Neural cell (in vitro differentiated cells): ENCODE data around the gene KDM4B. TPM values are rescaled to one million over a fixed set of nuclear protein-coding genes. Genes with fewer than 3 reads are reported as not detected.

Experiments used
- H2AFZ ChIP-seq: fragments of 200-600, 300-800 bp; sonication (generic), shearing (Covaris generic); 2 replicates; pipeline ENCODE4 v1.6.0; 2014; ENCODE audit warnings: low read depth, mild to moderate bottlenecking, antibody characterized with exemption, low read length, moderate library complexity
- H3F3A ChIP-seq: fragments of 200-600 bp; shearing (Covaris generic); 2 replicates; pipeline ENCODE4 v1.6.1; 2016; ENCODE audit warnings: mild to moderate bottlenecking, moderate library complexity, mixed read lengths, antibody characterized with exemption, low read length; ENCODE audit not compliant: insufficient read depth, poor library complexity, severe bottlenecking
- H3K27ac ChIP-seq: fragments of 200-600, 300-800 bp; sonication (generic), shearing (Covaris generic); 2 replicates; pipeline ENCODE4 v1.5.1; 2014; ENCODE audit warnings: mild to moderate bottlenecking, low read length, moderate library complexity
- H3K27me3 ChIP-seq: fragments of 300-800, 200-600 bp; sonication (generic), shearing (Covaris generic); 2 replicates; pipeline ENCODE4 v1.6.0; 2014; ENCODE audit warnings: mild to moderate bottlenecking, low read depth, low read length, moderate library complexity; ENCODE audit not compliant: insufficient read depth
- H3K36me3 ChIP-seq: fragments of 300-800, 200-600 bp; sonication (generic), shearing (Covaris generic); 2 replicates; pipeline ENCODE4 v1.5.1; 2014; ENCODE audit warnings: mild to moderate bottlenecking, antibody characterized with exemption, low read length, moderate library complexity; ENCODE audit not compliant: insufficient read depth
- H3K4me2 ChIP-seq: fragments of 300-800, 200-600 bp; sonication (generic), shearing (Covaris generic); 2 replicates; pipeline ENCODE4 v1.6.0; 2014; ENCODE audit warnings: mild to moderate bottlenecking, low read length
- H3K4me3 ChIP-seq: fragments of 300-800, 200-600 bp; sonication (generic), shearing (Covaris generic); 2 replicates; pipeline ENCODE4 v1.5.1; 2014; ENCODE audit warnings: mild to moderate bottlenecking, low read length, moderate library complexity
- H3K79me2 ChIP-seq: fragments of 200-600 bp; shearing (Covaris generic); replicated peaks from 2 replicates; pipeline ENCODE4 v1.6.0; 2014; ENCODE audit warnings: mild to moderate bottlenecking, low read length, moderate library complexity; ENCODE audit not compliant: insufficient read depth
- H3K9ac ChIP-seq: fragments of 300-800, 200-600 bp; sonication (generic), shearing (Covaris generic); 2 replicates; pipeline ENCODE4 v1.6.1; 2016; ENCODE audit warnings: mild to moderate bottlenecking, low read length, mixed read lengths
- H3K9me2 ChIP-seq: fragments of 200-600 bp; shearing (Covaris generic); 2 replicates; pipeline ENCODE4 v1.6.1; 2016; ENCODE audit warnings: mild to moderate bottlenecking, low read length, mixed read lengths; ENCODE audit not compliant: insufficient read depth
- H3K9me3 ChIP-seq: fragments of 200-600, 300-800 bp; sonication (generic), shearing (Covaris generic); 2 replicates; pipeline ENCODE4 v1.6.1; 2016; ENCODE audit warnings: mild to moderate bottlenecking, mixed run types, low read length, moderate library complexity, mixed read lengths
- H4K20me1 ChIP-seq: fragments of 200-600 bp; shearing (Covaris generic); 2 replicates; pipeline ENCODE4 v1.6.1; 2016; ENCODE audit warnings: mild to moderate bottlenecking, mixed run types; ENCODE audit not compliant: insufficient read depth
- EP300 ChIP-seq: fragments of 450-650 bp; conservative IDR thresholded peaks from 2 replicates; pipeline ENCODE4 v1.6.1; 2014; ENCODE audit warnings: antibody characterized with exemption, mild to moderate bottlenecking, moderate library complexity; ENCODE audit not compliant: poor library complexity, severe bottlenecking
- EZH2 ChIP-seq: fragments of 200-600, 300-800 bp; shearing (Covaris generic), sonication (generic); IDR thresholded peaks from 2 replicates; pipeline ENCODE4 v1.6.1; 2014; ENCODE audit warnings: antibody characterized with exemption, low read length, borderline replicate concordance, mild to moderate bottlenecking; ENCODE audit not compliant: insufficient read depth, poor library complexity, severe bottlenecking
- MXI1 ChIP-seq: fragments of 450-650 bp; conservative IDR thresholded peaks from 2 replicates; pipeline ENCODE4 v1.6.1; 2014; ENCODE audit warnings: antibody characterized with exemption, mild to moderate bottlenecking; ENCODE audit not compliant: poor library complexity, severe bottlenecking
- POLR2AphosphoS5 ChIP-seq: IDR thresholded peaks from 2 replicates; pipeline ENCODE4 v1.6.1; 2012
- RAD21 ChIP-seq: fragments of 450-650 bp; conservative IDR thresholded peaks from 2 replicates; pipeline ENCODE4 v1.6.1; 2014; ENCODE audit warnings: antibody characterized with exemption, mild to moderate bottlenecking, moderate library complexity
- SMC3 ChIP-seq: fragments of 450-650 bp; conservative IDR thresholded peaks from 2 replicates; pipeline ENCODE4 v1.6.1; 2014; ENCODE audit warnings: antibody characterized with exemption, mild to moderate bottlenecking, moderate library complexity; ENCODE audit not compliant: poor library complexity
- TAF1 ChIP-seq: IDR thresholded peaks from 2 replicates; pipeline ENCODE4 v1.6.1; 2012; ENCODE audit warnings: low read depth
- polyA plus RNA-seq: library from polyadenylated mRNA; depleted of rRNA; stranded (reverse); fragments of >200 nt; gene quantifications from 2 replicates; pipeline ENCODE4 v1.2.3, GENCODE V29; 2014
- TF ChIP-seq, protein P1 (sequence below): fragments of 450-650 bp; IDR thresholded peaks from 2 replicates; pipeline ENCODE4 v1.5.1; 2014; ENCODE audit warnings: antibody characterized with exemption, mild to moderate bottlenecking, moderate library complexity; ENCODE audit not compliant: poor library complexity, severe bottlenecking
- TF ChIP-seq, protein P2 (sequence below): IDR thresholded peaks from 2 replicates; pipeline ENCODE4 v1.6.1; 2012; ENCODE audit warnings: borderline replicate concordance

KDM4B gene
- polyA plus RNA-seq, 1 donor from 2014 or later = 19.1 TPM

DNA sequence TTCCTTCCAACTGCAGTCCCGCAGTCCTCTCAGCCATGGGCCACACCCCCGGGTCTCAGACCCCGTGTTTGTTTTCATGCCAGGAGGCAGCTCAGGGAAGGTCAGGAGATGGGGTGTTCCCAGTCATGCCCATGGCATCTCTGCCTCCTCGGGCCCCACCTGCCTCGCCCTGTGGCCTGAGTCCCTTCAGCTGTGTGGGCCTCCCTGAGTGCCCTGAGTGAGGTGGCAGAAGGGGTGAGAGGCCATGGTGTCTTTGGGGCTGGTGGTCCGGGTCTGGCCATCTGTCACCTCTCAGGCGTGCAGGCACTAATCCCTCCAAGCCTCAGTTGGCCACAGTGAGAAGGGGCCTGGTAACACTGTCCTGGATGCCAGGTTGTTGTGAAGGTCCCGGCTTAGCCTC lies 10.9 kb upstream of the KDM4B start:
- Histone ChIP-seq H3K4me3 (no peak overlapping the region), H3F3A (no peaks in the 10 kb centered on the region), H2AFZ (no peak overlapping the region), H3K9ac (no peak overlapping the region), H3K9me2 (no peaks in the 10 kb centered on the region), H3K36me3 (no peaks in the 10 kb centered on the region), H3K9me3 (no peaks in the 10 kb centered on the region), H3K27me3 (no peaks in the 10 kb centered on the region), H4K20me1 (no peaks in the 10 kb centered on the region), H3K4me2 (no peak overlapping the region), H3K79me2 (no peaks in the 10 kb centered on the region), H3K27ac (no peak overlapping the region)
- TF ChIP-seq, protein P1, sequence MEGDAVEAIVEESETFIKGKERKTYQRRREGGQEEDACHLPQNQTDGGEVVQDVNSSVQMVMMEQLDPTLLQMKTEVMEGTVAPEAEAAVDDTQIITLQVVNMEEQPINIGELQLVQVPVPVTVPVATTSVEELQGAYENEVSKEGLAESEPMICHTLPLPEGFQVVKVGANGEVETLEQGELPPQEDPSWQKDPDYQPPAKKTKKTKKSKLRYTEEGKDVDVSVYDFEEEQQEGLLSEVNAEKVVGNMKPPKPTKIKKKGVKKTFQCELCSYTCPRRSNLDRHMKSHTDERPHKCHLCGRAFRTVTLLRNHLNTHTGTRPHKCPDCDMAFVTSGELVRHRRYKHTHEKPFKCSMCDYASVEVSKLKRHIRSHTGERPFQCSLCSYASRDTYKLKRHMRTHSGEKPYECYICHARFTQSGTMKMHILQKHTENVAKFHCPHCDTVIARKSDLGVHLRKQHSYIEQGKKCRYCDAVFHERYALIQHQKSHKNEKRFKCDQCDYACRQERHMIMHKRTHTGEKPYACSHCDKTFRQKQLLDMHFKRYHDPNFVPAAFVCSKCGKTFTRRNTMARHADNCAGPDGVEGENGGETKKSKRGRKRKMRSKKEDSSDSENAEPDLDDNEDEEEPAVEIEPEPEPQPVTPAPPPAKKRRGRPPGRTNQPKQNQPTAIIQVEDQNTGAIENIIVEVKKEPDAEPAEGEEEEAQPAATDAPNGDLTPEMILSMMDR = no peak
- no peak for TF ChIP-seq SMC3
- no peak for TF ChIP-seq RAD21
- TF ChIP-seq EP300 = no peak
- TF ChIP-seq TAF1 = no peak
- no peak for TF ChIP-seq EZH2
- TF ChIP-seq MXI1 = no peak
- TF ChIP-seq POLR2AphosphoS5 = no peak
- TF ChIP-seq, protein P2, sequence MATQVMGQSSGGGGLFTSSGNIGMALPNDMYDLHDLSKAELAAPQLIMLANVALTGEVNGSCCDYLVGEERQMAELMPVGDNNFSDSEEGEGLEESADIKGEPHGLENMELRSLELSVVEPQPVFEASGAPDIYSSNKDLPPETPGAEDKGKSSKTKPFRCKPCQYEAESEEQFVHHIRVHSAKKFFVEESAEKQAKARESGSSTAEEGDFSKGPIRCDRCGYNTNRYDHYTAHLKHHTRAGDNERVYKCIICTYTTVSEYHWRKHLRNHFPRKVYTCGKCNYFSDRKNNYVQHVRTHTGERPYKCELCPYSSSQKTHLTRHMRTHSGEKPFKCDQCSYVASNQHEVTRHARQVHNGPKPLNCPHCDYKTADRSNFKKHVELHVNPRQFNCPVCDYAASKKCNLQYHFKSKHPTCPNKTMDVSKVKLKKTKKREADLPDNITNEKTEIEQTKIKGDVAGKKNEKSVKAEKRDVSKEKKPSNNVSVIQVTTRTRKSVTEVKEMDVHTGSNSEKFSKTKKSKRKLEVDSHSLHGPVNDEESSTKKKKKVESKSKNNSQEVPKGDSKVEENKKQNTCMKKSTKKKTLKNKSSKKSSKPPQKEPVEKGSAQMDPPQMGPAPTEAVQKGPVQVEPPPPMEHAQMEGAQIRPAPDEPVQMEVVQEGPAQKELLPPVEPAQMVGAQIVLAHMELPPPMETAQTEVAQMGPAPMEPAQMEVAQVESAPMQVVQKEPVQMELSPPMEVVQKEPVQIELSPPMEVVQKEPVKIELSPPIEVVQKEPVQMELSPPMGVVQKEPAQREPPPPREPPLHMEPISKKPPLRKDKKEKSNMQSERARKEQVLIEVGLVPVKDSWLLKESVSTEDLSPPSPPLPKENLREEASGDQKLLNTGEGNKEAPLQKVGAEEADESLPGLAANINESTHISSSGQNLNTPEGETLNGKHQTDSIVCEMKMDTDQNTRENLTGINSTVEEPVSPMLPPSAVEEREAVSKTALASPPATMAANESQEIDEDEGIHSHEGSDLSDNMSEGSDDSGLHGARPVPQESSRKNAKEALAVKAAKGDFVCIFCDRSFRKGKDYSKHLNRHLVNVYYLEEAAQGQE = no peak

DNA sequence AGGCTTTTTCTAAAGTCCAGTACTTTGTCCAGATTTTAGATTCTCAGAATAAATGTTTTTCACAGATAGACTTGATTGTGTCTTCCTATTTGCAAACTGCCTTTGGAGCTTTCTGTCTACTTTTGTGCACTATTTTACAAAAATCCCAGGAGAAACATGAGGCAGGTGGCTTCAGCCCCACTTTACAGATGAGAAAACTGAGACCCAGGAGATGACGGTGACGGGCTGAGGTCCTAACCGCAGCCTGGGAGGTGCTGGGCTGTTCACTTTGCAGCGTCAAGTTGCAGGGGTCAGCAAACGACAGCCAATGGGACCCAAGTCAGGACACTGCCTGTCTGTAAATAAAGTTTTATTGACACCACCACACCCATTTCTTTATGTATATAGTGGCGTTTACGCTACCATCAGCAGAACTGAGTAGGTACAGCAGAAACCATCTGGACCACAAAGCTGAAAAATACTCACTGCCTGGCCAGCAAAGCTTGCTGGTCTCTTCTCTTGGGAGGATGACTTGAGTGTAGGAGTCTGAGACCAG lies 6.8 kb upstream of the KDM4B start:
- Histone ChIP-seq H2AFZ (no peak overlapping the region), H3F3A (no peaks in the 10 kb centered on the region), H3K27ac (no peak overlapping the region), H3K79me2 (no peaks in the 10 kb centered on the region), H3K27me3 (no peaks in the 10 kb centered on the region), H3K9me2 (no peaks in the 10 kb centered on the region), H3K4me2 (no peak overlapping the region), H4K20me1 (no peaks in the 10 kb centered on the region), H3K9ac (no peak overlapping the region), H3K9me3 (no peaks in the 10 kb centered on the region), H3K36me3 (no peaks in the 10 kb centered on the region), H3K4me3 (no peak overlapping the region)
- TF ChIP-seq EZH2 (no peak), TAF1 (no peak), POLR2AphosphoS5 (no peak), EP300 (no peak), MXI1 (no peak), SMC3 (no peak), RAD21 (no peak)
- TF ChIP-seq, protein P2 = no peak
- TF ChIP-seq, protein P1 = no peak
